ENCODE measurements around the gene PGM2L1. TPM values are rescaled to one million over a fixed set of nuclear protein-coding genes. Genes with fewer than 3 reads are reported as not detected.
A peak's percentile ranks its signal among the peaks of the same experiment; 100 is the strongest.

Gene PGM2L1
- total and polyA plus RNA-seq, 12 donors: 0.81 to 2.5 (median 1.5) TPM

DNA sequence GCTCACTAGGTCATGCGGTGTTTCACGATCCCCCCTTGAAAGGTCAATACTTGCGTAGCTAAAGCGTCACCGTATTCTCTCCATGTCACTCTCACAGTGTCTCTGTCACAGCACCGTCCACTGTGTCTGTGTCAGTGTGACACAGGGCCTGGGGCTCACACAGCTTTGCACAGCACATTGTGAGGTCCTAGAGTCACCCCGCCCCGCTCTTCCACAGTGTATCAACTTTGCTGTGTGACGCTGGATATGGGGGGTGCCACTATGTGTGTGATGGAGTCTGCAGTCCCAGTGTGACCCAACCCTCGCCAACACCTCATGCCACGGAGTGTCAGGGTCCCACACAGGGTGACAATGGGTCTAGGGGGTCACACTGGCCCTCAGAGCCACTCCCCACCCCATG, 87.4 kb downstream of the PGM2L1 start:
- H3K9me3 ChIP-seq: peaks cover 0 to 9% (median 1%) of the 10 kb centered on the region in 11 donors
- H3K27me3 ChIP-seq: peaks cover 0 to 24% (median 8%) of the 10 kb centered on the region in 7 donors
- TF ChIP-seq, protein P1, sequence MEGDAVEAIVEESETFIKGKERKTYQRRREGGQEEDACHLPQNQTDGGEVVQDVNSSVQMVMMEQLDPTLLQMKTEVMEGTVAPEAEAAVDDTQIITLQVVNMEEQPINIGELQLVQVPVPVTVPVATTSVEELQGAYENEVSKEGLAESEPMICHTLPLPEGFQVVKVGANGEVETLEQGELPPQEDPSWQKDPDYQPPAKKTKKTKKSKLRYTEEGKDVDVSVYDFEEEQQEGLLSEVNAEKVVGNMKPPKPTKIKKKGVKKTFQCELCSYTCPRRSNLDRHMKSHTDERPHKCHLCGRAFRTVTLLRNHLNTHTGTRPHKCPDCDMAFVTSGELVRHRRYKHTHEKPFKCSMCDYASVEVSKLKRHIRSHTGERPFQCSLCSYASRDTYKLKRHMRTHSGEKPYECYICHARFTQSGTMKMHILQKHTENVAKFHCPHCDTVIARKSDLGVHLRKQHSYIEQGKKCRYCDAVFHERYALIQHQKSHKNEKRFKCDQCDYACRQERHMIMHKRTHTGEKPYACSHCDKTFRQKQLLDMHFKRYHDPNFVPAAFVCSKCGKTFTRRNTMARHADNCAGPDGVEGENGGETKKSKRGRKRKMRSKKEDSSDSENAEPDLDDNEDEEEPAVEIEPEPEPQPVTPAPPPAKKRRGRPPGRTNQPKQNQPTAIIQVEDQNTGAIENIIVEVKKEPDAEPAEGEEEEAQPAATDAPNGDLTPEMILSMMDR (IDR thresholded peaks at IDR 0.05): no peak
- WGBS, 2 donors: 78 to 82% methylated on average over 11 of the region's 11 CpGs
- peaks cover 0 to 25% (median 4%) of the 10 kb centered on the region in 9 donors for H3K4me1 ChIP-seq
- H3K4me3 ChIP-seq: peak overlapping the region in 8 of 10 donors; percentile 35 to 62 (median 58)
- DNase-seq: no peak
- H3K27ac ChIP-seq: peak overlapping the region in 1 of 10 donors; percentile 26
- ATAC-seq: peak in 3 of 8 donors; percentile 15 to 30 (median 20)
- H3K36me3 ChIP-seq: no peaks in the 10 kb centered on the region
- intact Hi-C loops (cut with DNase I): no loop called here

DNA sequence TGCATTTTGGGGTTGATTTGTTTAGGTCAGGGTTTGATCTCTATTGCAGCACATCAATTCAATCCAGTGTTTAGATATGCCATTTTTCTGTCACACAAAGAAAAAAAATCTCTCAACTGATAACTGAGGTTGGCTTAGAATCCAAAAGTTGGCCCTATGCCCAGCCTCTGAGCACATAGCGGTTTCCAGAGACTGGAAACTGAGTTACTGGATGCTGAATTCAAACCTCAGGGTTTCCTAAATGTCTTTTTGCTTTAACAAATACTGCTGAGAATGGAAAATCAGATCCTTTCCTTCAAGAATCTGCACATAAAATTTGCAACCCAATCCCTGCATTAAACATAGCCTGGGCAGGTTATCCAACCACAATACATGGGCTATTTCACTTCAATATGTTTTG, 90.8 kb downstream of the PGM2L1 start:
- Histone ChIP-seq H3K9me3 (no peaks in the 10 kb centered on the region), H3K4me3 (no peak overlapping the region), H3K27me3 (peaks cover 0 to 24% (median 8%) of the 10 kb centered on the region in 7 donors), H3K36me3 (no peaks in the 10 kb centered on the region), H3K27ac (peak overlapping the region in 1 of 10 donors; percentile 43), H3K4me1 (peaks cover 0 to 25% (median 4%) of the 10 kb centered on the region in 9 donors)
- TF ChIP-seq, protein P1 (IDR thresholded peaks at IDR 0.05): no peak
- ATAC-seq (no peak), DNase-seq (peak in 1 of 2 donors; percentile 14)
- WGBS, 2 donors: 8 to 18% methylated on average over 1 of the region's 1 CpG
- intact Hi-C loops (cut with DNase I): no loop called here

DNA sequence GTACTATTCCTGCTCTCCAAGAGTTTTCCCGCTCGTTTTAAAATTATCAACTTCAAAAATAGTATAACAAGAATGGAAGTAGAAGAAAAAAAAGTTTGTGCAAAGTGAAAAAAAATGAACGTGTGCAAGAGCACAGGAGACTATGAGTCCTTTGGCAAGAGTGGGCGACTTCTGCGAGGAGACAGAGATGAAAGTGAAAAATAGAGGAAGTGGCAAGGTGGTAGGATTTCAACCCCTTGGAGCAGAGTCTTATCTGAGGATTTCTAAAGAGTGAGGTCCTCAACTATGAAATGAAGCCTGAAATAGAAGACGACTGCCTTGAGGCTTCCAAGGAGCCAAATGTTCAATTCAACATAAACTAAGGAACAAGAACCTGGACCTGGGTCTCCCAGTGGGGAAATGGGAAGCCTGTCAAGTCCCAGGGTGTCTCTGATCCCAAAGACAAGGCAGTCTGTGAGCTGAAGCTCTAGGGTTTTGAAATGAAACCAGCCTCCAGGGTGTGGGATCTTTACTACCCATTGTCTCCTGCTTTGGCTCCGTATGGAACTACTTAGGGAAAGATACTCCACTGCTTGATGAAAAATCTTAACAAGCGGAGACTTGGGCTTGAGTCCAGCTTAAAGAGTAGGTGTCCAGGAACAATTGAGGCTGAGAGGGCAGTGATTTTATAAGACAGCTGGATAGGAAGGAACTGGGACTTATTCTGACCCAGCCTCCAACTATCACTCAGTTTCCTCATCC, 91.6 kb downstream of the PGM2L1 start:
- Histone ChIP-seq H3K9me3 (no peaks in the 10 kb centered on the region), H3K27ac (peak overlapping the region in 1 of 10 donors; percentile 31), H3K27me3 (peaks cover 0 to 24% (median 8%) of the 10 kb centered on the region in 7 donors), H3K4me1 (peaks cover 0 to 25% (median 4%) of the 10 kb centered on the region in 9 donors), H3K4me3 (no peak overlapping the region), H3K36me3 (no peaks in the 10 kb centered on the region)
- TF ChIP-seq, protein P1 (IDR thresholded peaks at IDR 0.05): no peak
- DNase-seq (no peak), ATAC-seq (no peak)
- intact Hi-C loops (cut with DNase I): no loop called here
- 67 to 74% methylated on average over 8 of the region's 8 CpGs for WGBS, 2 donors

DNA sequence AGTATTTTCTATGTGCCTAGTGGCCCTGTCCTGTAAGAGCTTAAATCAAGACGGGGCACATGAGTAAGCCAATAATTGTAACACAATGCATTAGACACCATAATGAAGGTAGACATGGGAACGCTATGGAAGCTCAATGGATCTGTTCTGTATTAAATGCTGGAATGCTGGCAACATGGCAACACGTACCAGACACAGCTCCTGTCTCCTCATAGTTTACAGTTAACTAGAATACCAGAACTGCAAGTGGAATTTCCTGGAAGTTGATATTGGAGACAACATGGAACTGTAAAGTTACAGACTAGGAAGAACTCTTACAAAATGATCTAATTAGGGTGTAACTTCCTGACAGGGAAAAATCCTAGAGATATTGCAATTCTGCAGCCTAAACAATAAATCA, 99.2 kb downstream of the PGM2L1 start:
- TF ChIP-seq, protein P1 (IDR thresholded peaks at IDR 0.05): no peak

More for the DNA sequence above, 99.2 kb downstream of the PGM2L1 start:
- Histone ChIP-seq H3K27me3 (peaks cover 0 to 3% (median 0%) of the 10 kb centered on the region in 7 donors), H3K27ac (no peak overlapping the region), H3K9me3 (no peaks in the 10 kb centered on the region), H3K36me3 (no peaks in the 10 kb centered on the region), H3K4me1 (peaks cover 0 to 4% (median 0%) of the 10 kb centered on the region in 9 donors), H3K4me3 (no peak overlapping the region)
- DNase-seq (no peak), ATAC-seq (no peak)
- intact Hi-C loops (cut with DNase I): no loop called here
- WGBS, 2 donors: 69 to 74% methylated on average over 3 of the region's 3 CpGs

Data from heart right ventricle (tissue), 16 donors.